ENCODE measurements around the gene FGD4.

Gene FGD4

DNA sequence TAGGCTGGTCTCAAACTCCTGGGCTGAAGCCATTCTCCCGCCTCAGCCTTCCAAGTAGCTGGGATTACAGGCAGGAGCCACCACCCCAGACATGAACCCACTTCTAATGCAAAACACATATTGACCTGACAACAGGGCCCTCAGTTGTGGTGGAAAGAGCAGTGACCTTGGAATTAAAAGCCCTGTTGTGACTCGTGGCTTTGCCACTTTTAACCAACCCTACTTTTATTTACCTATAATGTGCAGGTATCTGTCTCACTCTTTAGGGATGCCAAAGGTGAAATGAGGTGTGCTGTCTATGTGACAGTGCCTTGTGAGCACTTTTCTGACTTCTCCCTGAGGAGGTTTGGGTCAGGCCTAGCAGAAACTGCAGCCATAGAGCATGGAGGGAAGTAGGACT, 146.9 kb downstream of the FGD4 start:
- TF ChIP-seq ZFX (IDR thresholded peaks at IDR 0.05; ENCODE audit: borderline replicate concordance), result no peak
- TF ChIP-seq, protein P1, sequence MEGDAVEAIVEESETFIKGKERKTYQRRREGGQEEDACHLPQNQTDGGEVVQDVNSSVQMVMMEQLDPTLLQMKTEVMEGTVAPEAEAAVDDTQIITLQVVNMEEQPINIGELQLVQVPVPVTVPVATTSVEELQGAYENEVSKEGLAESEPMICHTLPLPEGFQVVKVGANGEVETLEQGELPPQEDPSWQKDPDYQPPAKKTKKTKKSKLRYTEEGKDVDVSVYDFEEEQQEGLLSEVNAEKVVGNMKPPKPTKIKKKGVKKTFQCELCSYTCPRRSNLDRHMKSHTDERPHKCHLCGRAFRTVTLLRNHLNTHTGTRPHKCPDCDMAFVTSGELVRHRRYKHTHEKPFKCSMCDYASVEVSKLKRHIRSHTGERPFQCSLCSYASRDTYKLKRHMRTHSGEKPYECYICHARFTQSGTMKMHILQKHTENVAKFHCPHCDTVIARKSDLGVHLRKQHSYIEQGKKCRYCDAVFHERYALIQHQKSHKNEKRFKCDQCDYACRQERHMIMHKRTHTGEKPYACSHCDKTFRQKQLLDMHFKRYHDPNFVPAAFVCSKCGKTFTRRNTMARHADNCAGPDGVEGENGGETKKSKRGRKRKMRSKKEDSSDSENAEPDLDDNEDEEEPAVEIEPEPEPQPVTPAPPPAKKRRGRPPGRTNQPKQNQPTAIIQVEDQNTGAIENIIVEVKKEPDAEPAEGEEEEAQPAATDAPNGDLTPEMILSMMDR (IDR thresholded peaks at IDR 0.05), result no peak
- no peak overlapping the region for H3K27ac ChIP-seq

- TF ChIP-seq, protein P1 (IDR thresholded peaks at IDR 0.05), result no peak
- no peak for TF ChIP-seq ZFX (IDR thresholded peaks at IDR 0.05; ENCODE audit: borderline replicate concordance)
- no peak overlapping the region for H3K27ac ChIP-seq
These were observed 149.4 kb downstream of the FGD4 start for GRCh38 chr12:32548691-32549281.

DNA sequence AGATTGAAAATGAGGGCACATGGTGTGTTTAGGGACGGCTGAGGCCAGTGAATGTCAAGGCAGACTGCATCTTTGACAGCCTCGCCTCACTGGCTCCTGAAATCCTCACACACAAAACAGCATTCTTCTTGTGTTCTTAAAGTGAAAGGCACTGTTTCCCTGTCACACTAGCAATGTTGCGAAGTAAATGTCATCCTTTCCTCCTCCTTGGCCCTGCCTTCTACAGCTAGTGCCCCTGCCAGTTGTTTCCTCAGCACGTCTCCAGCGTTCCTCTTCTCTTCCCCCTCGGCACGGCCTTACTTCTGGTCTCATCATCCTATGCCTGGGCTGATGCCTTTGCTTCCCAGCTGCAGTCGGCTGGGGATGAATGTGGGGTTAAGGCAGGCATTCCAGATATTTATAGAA, 150.3 kb downstream of the FGD4 start:
- TF ChIP-seq ZFX (IDR thresholded peaks at IDR 0.05; ENCODE audit: borderline replicate concordance), result no peak
- TF ChIP-seq, protein P1 (IDR thresholded peaks at IDR 0.05), result no peak
- no peak overlapping the region for H3K27ac ChIP-seq

DNA sequence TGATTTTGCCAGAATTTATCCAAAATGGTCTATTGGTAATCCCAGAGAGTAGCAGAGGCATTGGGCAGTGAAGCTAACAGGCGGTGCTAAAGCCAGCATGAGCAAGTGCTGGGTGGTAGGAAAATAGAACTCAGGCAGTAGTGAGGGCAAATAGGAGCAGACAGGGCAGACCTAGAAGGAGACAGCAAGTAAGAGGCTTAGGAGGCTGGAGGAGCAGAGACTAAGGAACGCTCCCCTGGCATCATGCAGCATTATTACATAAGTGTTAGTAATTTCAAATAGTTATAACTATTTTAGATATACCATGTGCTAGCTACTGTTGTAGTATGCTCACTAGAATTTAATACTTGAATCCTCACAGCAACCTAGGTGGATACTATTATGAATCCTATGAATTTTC, 151.7 kb downstream of the FGD4 start:
- no peak overlapping the region for H3K27ac ChIP-seq

GRCh38 chr12:32558903-32559302, 159.5 kb downstream of the FGD4 start:
- no peak overlapping the region for H3K27ac ChIP-seq
- TF ChIP-seq, protein P1 (IDR thresholded peaks at IDR 0.05), result no peak
- no peak for TF ChIP-seq ZFX (IDR thresholded peaks at IDR 0.05; ENCODE audit: borderline replicate concordance)

More for the DNA sequence above, 151.7 kb downstream of the FGD4 start:
- TF ChIP-seq, protein P1 (IDR thresholded peaks at IDR 0.05), result no peak
- TF ChIP-seq ZFX (IDR thresholded peaks at IDR 0.05; ENCODE audit: borderline replicate concordance), result no peak

GRCh38 chr12:32559434-32559833, 160.1 kb downstream of the FGD4 start:
- no peak overlapping the region for H3K27ac ChIP-seq

DNA sequence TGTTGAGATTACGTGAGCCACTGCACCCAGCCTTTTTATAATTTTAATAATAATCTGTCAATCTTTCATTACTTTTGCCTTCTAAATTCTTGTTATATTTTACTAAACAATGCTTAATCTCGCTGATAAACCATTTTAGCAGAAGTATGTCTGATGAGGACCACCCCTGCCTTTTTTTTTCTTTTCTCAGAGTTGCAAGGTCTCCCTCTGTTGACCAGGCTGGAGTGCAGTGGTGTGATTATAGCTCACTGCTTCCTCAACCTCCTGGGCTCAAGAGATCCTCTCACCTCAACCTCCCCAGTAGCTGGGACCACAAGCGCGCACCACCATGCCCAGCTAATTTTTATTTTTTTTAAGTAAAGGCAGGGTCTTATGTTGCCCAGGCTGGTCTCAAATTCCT, 161.2 kb downstream of the FGD4 start:
- TF ChIP-seq ZFX (IDR thresholded peaks at IDR 0.05; ENCODE audit: borderline replicate concordance), result no peak
- TF ChIP-seq, protein P1 (IDR thresholded peaks at IDR 0.05), result no peak
- no peak overlapping the region for H3K27ac ChIP-seq

More at GRCh38 chr12:32559434-32559833, 160.1 kb downstream of the FGD4 start:
- TF ChIP-seq, protein P1 (IDR thresholded peaks at IDR 0.05), result no peak
- no peak for TF ChIP-seq ZFX (IDR thresholded peaks at IDR 0.05; ENCODE audit: borderline replicate concordance)

Measured in 22Rv1 (cell line).